PC-3 (cell line): ENCODE data around the gene SUGCT. TPM values are rescaled to one million over a fixed set of nuclear protein-coding genes. Genes with fewer than 3 reads are reported as not detected.

Experiments used
- ATAC-seq: fragments of 200-7000 bp; cut with Tn5 transposase; 2 replicates; pipeline ENCODE4 v1.9.1; 2020; ENCODE audit warnings: mild to moderate bottlenecking, moderate library complexity
- BruUV-seq: library from RNA; stranded (reverse); fragments of 400-500 nt; replicated peaks from 2 replicates; lab custom pipeline; 2021; lab: Mats Ljungman, UMichigan
- CTCF ChIA-PET: fragments of 300-600 bp; sonication (Branson Sonifier 250); formaldehyde crosslinking; loops from one replicate; lab custom pipeline; 2022; ENCODE audit warnings: antibody characterized with exemption; lab: Charles Lee
- POLR2A ChIA-PET: fragments of 300-600 bp; sonication (Branson Sonifier 250); formaldehyde crosslinking; loops from one replicate; lab custom pipeline; 2022; ENCODE audit warnings: antibody characterized with exemption; ENCODE audit not compliant: unreplicated experiment; lab: Charles Lee
- DNase-seq: peaks from one replicate; pipeline ENCODE4 v3.0.0-alpha.2; 2015
- H2AFZ ChIP-seq: fragments of 300-600 bp; sonication (generic); 2 replicates; pipeline ENCODE4 v1.6.0; 2016; ENCODE audit warnings: antibody characterized with exemption, low read length
- H3F3A ChIP-seq: fragments of 300-600 bp; sonication (generic); one replicate; pipeline ENCODE4 v1.6.0; 2017; ENCODE audit warnings: antibody characterized with exemption, low read length, control low read depth, mild to moderate bottlenecking; ENCODE audit not compliant: unreplicated experiment
- H3K27ac ChIP-seq: fragments of 300-600 bp; sonication (generic); 2 replicates; pipeline ENCODE4 v1.5.1; 2016; ENCODE audit warnings: mild to moderate bottlenecking, low read length
- H3K27me3 ChIP-seq: fragments of 300-600 bp; sonication (generic); 2 replicates; pipeline ENCODE4 v1.6.1; 2016; ENCODE audit warnings: low read length, mixed read lengths
- H3K36me3 ChIP-seq: fragments of 300-600 bp; sonication (generic); 2 replicates; pipeline ENCODE4 v1.6.1; 2016; ENCODE audit warnings: low read depth, mixed run types, low read length, mixed read lengths
- H3K4me1 ChIP-seq: fragments of 300-600 bp; sonication (generic); 2 replicates; pipeline ENCODE4 v1.5.1; 2016; ENCODE audit warnings: low read length; ENCODE audit not compliant: insufficient read depth
- H3K4me2 ChIP-seq: fragments of 300-600 bp; sonication (generic); 2 replicates; pipeline ENCODE4 v1.6.0; 2016; ENCODE audit warnings: low read length
- H3K4me3 ChIP-seq: fragments of 300-600 bp; sonication (generic); 2 replicates; pipeline ENCODE4 v1.5.1; 2016; ENCODE audit warnings: mild to moderate bottlenecking, low read length, mixed read lengths
- H3K79me2 ChIP-seq: fragments of 300-600 bp; sonication (generic); 2 replicates; pipeline ENCODE4 v1.6.1; 2017; ENCODE audit warnings: low read length, mixed read lengths
- H3K9ac ChIP-seq: fragments of 300-600 bp; sonication (generic); 2 replicates; pipeline ENCODE4 v1.6.0; 2016; ENCODE audit warnings: mild to moderate bottlenecking, low read length
- H3K9me2 ChIP-seq: fragments of 300-600 bp; sonication (generic); replicated peaks from 2 replicates; pipeline ENCODE4 v1.6.1; 2016; ENCODE audit warnings: mixed run types, low read length, mixed read lengths
- H3K9me3 ChIP-seq: fragments of 300-600 bp; sonication (generic); 2 replicates; pipeline ENCODE4 v1.6.1; 2016; ENCODE audit warnings: low read length, mixed read lengths
- H4K20me1 ChIP-seq: fragments of 300-600 bp; sonication (generic); 2 replicates; pipeline ENCODE4 v1.6.1; 2016; ENCODE audit warnings: low read length, mixed read lengths
- CTCF ChIP-seq: fragments of 300-600 bp; sonication (generic); conservative IDR thresholded peaks from 2 replicates; pipeline ENCODE4 v1.5.1; 2017; ENCODE audit warnings: antibody characterized with exemption, low read depth, mild to moderate bottlenecking, low read length
- EZH2 ChIP-seq: fragments of 300-600 bp; sonication (generic); IDR thresholded peaks from one replicate; pipeline ENCODE4 v1.6.1; 2017; ENCODE audit warnings: antibody characterized with exemption, mild to moderate bottlenecking, low read length; ENCODE audit not compliant: unreplicated experiment
- EZH2phosphoT487 ChIP-seq: fragments of 300-600 bp; sonication (generic); IDR thresholded peaks from 2 replicates; pipeline ENCODE4 v1.6.1; 2018; ENCODE audit warnings: mild to moderate bottlenecking, antibody characterized with exemption, low read length, borderline replicate concordance
- intact Hi-C: fragments of 100-400 bp; cut with micrococcal nuclease; formaldehyde crosslinking; loops from 2 replicates; pipeline ENCODE4 v1.9.0; 2023
- total RNA-seq: library from RNA; depleted of rRNA; stranded (reverse); fragments of >200 nt; gene quantifications from 2 replicates; pipeline ENCODE4 v1.2.3, GENCODE V29; 2014

The SUGCT gene
- total RNA-seq, 1 experiment from 2014 or later: 2.9 TPM

- no peak for ATAC-seq
- no peak overlapping the region for H3K27ac ChIP-seq
- ChIA-PET CTCF (no interaction called here), POLR2A (interaction anchor here (0.6 kb wide), 1 partner anchor 83 kb away, joined by 5 read pairs; no protein-coding TSS in a partner anchor)
- no peaks in the 10 kb centered on the region for H3F3A ChIP-seq
- no peaks in the 10 kb centered on the region for H3K27me3 ChIP-seq
- no peaks in the 10 kb centered on the region for H3K79me2 ChIP-seq
- DNase-seq: no peak
- no peak overlapping the region for H3K4me3 ChIP-seq
- H3K9ac ChIP-seq: no peak overlapping the region
- intact Hi-C loops: no loop called here
- H3K9me2 ChIP-seq: no peaks in the 10 kb centered on the region
- H2AFZ ChIP-seq: no peak overlapping the region
- no peak overlapping the region for H3K4me2 ChIP-seq
- H4K20me1 ChIP-seq: no peaks in the 10 kb centered on the region
- H3K36me3 ChIP-seq: no peaks in the 10 kb centered on the region
- no TSS peak for BruUV-seq
- peaks cover 3% of the 10 kb centered on the region; the same call in 1 of the 2 replicates for H3K4me1 ChIP-seq
- TF ChIP-seq EZH2phosphoT487 (no peak), CTCF (no peak), EZH2 (no peak)
- no peaks in the 10 kb centered on the region for H3K9me3 ChIP-seq
Measured at GRCh38 chr7:40701836-40702551, 567.2 kb downstream of the SUGCT start.

DNA sequence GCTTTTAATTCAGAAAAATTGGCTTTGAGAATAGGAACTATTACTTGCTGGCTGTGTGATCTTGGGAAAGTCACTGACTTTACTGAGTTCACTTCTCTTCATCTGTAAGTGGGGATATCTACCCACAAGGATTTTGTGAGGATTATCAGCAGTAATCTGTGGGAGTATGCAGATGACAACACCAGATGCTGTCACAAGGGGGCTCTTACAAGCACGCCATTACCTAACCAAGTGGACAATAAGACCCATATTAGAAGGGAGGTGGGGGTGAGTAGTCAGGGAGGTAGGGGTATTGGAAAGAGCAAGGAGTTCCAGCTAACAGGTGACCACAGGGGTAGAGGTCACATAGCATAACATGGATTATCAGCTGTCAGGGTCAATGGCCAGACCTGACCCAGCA lies 569.4 kb downstream of the SUGCT start:
- H3K4me3 ChIP-seq: no peak overlapping the region
- no peak overlapping the region for H3K27ac ChIP-seq
- BruUV-seq: no TSS peak
- ATAC-seq (no peak), DNase-seq (no peak)
- no peaks in the 10 kb centered on the region for H3K4me1 ChIP-seq
- ChIA-PET CTCF (no interaction called here), POLR2A (no interaction called here)
- no peaks in the 10 kb centered on the region for H3K36me3 ChIP-seq
- TF ChIP-seq CTCF (peak; percentile 36; the same call in 1 of the 2 replicates), EZH2 (no peak), EZH2phosphoT487 (no peak)
- H4K20me1 ChIP-seq: no peaks in the 10 kb centered on the region
- H3F3A ChIP-seq: no peaks in the 10 kb centered on the region
- H3K27me3 ChIP-seq: no peaks in the 10 kb centered on the region
- no peaks in the 10 kb centered on the region for H3K79me2 ChIP-seq
- H3K9me3 ChIP-seq: no peaks in the 10 kb centered on the region
- no peaks in the 10 kb centered on the region for H3K9me2 ChIP-seq
- H2AFZ ChIP-seq: no peak overlapping the region
- intact Hi-C loops: no loop called here
- H3K9ac ChIP-seq: no peak overlapping the region
- H3K4me2 ChIP-seq: no peak overlapping the region

- BruUV-seq: no TSS peak
- no peak for ATAC-seq
- no peak for DNase-seq
- Histone ChIP-seq H3K4me3 (no peak overlapping the region), H3K36me3 (no peaks in the 10 kb centered on the region), H3K27ac (no peak overlapping the region), H3K9ac (no peak overlapping the region), H2AFZ (no peak overlapping the region), H3K4me1 (no peaks in the 10 kb centered on the region), H3K9me3 (no peaks in the 10 kb centered on the region), H3K79me2 (no peaks in the 10 kb centered on the region), H3K27me3 (no peaks in the 10 kb centered on the region), H3K9me2 (no peaks in the 10 kb centered on the region), H3F3A (no peaks in the 10 kb centered on the region), H4K20me1 (no peaks in the 10 kb centered on the region), H3K4me2 (no peak overlapping the region)
- CTCF ChIA-PET: interaction anchor here (0.7 kb wide), 1 partner anchor 1952 kb away, joined by 8 read pairs; no protein-coding TSS in a partner anchor
- intact Hi-C loops: no loop called here
- TF ChIP-seq EZH2phosphoT487: no peak
- POLR2A ChIA-PET: no interaction called here
Measured at GRCh38 chr7:40706829-40707228, 572.0 kb downstream of the SUGCT start.
